ENCODE measurements around the gene GRWD1.

GRCh38 chr19:48428670-48429069, 17.1 kb upstream of the GRWD1 start:
- TF ChIP-seq CTCF (IDR thresholded peaks at IDR 0.05), result no peak
- no peak for TF ChIP-seq POLR2AphosphoS5 (IDR thresholded peaks at IDR 0.05; ENCODE audit: insufficient read depth in 1 of 2, low read depth in 1 of 2)
- no peak for TF ChIP-seq POLR2A (IDR thresholded peaks at IDR 0.05)

All from vagina (tissue), 2 donors.